ENCODE results near the gene UBE3A.

DNA sequence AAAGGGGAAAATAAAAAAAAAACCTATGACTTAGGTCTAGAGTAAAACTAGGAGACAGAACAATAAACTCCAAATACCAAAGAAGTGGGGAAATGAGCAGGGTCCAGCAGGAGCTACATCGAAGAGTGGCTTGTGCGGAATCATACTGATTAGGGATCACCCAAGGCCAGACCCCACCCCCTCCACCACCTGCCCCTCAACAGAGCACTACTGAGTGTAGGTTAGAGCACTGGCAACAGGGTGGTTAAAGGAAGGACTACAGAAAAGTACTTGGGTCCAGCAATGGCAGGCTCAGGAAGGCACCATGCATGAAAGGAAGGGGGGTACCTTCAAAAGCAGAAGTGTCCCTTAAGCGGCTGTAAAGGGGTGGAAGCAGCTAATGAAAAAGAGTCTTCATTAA, 96.2 kb downstream of the UBE3A start:
- TF ChIP-seq NRF1 (IDR thresholded peaks at IDR 0.05; ENCODE audit: low read depth, low read length), result no peak
- TF ChIP-seq, protein P1, sequence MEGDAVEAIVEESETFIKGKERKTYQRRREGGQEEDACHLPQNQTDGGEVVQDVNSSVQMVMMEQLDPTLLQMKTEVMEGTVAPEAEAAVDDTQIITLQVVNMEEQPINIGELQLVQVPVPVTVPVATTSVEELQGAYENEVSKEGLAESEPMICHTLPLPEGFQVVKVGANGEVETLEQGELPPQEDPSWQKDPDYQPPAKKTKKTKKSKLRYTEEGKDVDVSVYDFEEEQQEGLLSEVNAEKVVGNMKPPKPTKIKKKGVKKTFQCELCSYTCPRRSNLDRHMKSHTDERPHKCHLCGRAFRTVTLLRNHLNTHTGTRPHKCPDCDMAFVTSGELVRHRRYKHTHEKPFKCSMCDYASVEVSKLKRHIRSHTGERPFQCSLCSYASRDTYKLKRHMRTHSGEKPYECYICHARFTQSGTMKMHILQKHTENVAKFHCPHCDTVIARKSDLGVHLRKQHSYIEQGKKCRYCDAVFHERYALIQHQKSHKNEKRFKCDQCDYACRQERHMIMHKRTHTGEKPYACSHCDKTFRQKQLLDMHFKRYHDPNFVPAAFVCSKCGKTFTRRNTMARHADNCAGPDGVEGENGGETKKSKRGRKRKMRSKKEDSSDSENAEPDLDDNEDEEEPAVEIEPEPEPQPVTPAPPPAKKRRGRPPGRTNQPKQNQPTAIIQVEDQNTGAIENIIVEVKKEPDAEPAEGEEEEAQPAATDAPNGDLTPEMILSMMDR (IDR thresholded peaks at IDR 0.05), result no peak
- TF ChIP-seq GATA2 (CRISPR knock-in tag; IDR thresholded peaks at IDR 0.05), result no peak
- TF ChIP-seq, protein P2, sequence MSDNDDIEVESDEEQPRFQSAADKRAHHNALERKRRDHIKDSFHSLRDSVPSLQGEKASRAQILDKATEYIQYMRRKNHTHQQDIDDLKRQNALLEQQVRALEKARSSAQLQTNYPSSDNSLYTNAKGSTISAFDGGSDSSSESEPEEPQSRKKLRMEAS (IDR thresholded peaks at IDR 0.05; ENCODE audit: low read depth), result no peak
- no peak for TF ChIP-seq RFX5 (IDR thresholded peaks at IDR 0.05; ENCODE audit: low read length)
- TF ChIP-seq TAF1 (IDR thresholded peaks at IDR 0.05; ENCODE audit: borderline replicate concordance, low read depth, low read length), result no peak
- TF ChIP-seq SMC3 (IDR thresholded peaks at IDR 0.05; ENCODE audit: low read depth, low read length), result no peak
- no peak for TF ChIP-seq EZH2phosphoT487 (IDR thresholded peaks at IDR 0.05; ENCODE audit: borderline replicate concordance, low read depth)
- no peak for TF ChIP-seq MXI1 (IDR thresholded peaks at IDR 0.05; ENCODE audit: low read depth, low read length)
- TF ChIP-seq YY1 (IDR thresholded peaks at IDR 0.05; ENCODE audit: low read depth), result no peak

All from SK-N-SH (cell line).